Measurements from ENCODE around the gene EXOG.

Gene EXOG

GRCh38 chr3:38551026-38551832, 55.1 kb downstream of the EXOG start:
- H3K4me2 ChIP-seq (ENCODE audit: low read length) = no peak overlapping the region
- H3K4me1 ChIP-seq (ENCODE audit: control insufficient read depth, low read length) = no peaks in the 10 kb centered on the region; the same call in 1 of the 2 replicates
- H3K9me3 ChIP-seq (ENCODE audit: control insufficient read depth, insufficient read depth, low read length) = no peaks in the 10 kb centered on the region
- H3K27ac ChIP-seq (ENCODE audit: low read depth, low read length) = no peak overlapping the region
- H4K20me1 ChIP-seq (ENCODE audit: control insufficient read depth, insufficient read depth, low read depth, low read length) = no peaks in the 10 kb centered on the region
- H3K36me3 ChIP-seq (ENCODE audit: control insufficient read depth, low read length) = no peaks in the 10 kb centered on the region
- no peaks in the 10 kb centered on the region for H3K9me2 ChIP-seq (replicated peaks; ENCODE audit: control insufficient read depth, low read length)
- H3K4me3 ChIP-seq (ENCODE audit: low read length) = no peak overlapping the region
- TF ChIP-seq CTCF (IDR thresholded peaks at IDR 0.05; ENCODE audit: low read depth, low read length, poor library complexity, severe bottlenecking) = no peak
- no peak for TF ChIP-seq EZH2phosphoT487 (IDR thresholded peaks at IDR 0.05; ENCODE audit: borderline replicate concordance, low read length)
- no peaks in the 10 kb centered on the region for H3F3A ChIP-seq (ENCODE audit: control insufficient read depth, insufficient read depth)
- H3K79me2 ChIP-seq (ENCODE audit: control insufficient read depth, low read length) = no peaks in the 10 kb centered on the region
- H3K27me3 ChIP-seq (ENCODE audit: control insufficient read depth, low read length) = no peaks in the 10 kb centered on the region

GRCh38 chr3:38552364-38552763, 56.2 kb downstream of the EXOG start:
- Histone ChIP-seq H3K79me2 (ENCODE audit: control insufficient read depth, low read length) (no peaks in the 10 kb centered on the region), H3K4me2 (ENCODE audit: low read length) (no peak overlapping the region), H3K9me3 (ENCODE audit: control insufficient read depth, insufficient read depth, low read length) (no peaks in the 10 kb centered on the region), H3K9me2 (replicated peaks; ENCODE audit: control insufficient read depth, low read length) (no peaks in the 10 kb centered on the region), H3K27ac (ENCODE audit: low read depth, low read length) (no peak overlapping the region), H3K36me3 (ENCODE audit: control insufficient read depth, low read length) (no peaks in the 10 kb centered on the region), H3F3A (ENCODE audit: control insufficient read depth, insufficient read depth) (no peaks in the 10 kb centered on the region), H3K4me3 (ENCODE audit: low read length) (no peak overlapping the region), H3K27me3 (ENCODE audit: control insufficient read depth, low read length) (no peaks in the 10 kb centered on the region), H4K20me1 (ENCODE audit: control insufficient read depth, insufficient read depth, low read depth, low read length) (no peaks in the 10 kb centered on the region), H3K4me1 (ENCODE audit: control insufficient read depth, low read length) (no peaks in the 10 kb centered on the region; the same call in 1 of the 2 replicates)
- TF ChIP-seq EZH2phosphoT487 (IDR thresholded peaks at IDR 0.05; ENCODE audit: borderline replicate concordance, low read length) = no peak
- no peak for TF ChIP-seq CTCF (IDR thresholded peaks at IDR 0.05; ENCODE audit: low read depth, low read length, poor library complexity, severe bottlenecking)

- no peaks in the 10 kb centered on the region for H3K36me3 ChIP-seq (ENCODE audit: control insufficient read depth, low read length)
- no peak for TF ChIP-seq EZH2phosphoT487 (IDR thresholded peaks at IDR 0.05; ENCODE audit: borderline replicate concordance, low read length)
- no peak for TF ChIP-seq CTCF (IDR thresholded peaks at IDR 0.05; ENCODE audit: low read depth, low read length, poor library complexity, severe bottlenecking)
- no peaks in the 10 kb centered on the region for H4K20me1 ChIP-seq (ENCODE audit: control insufficient read depth, insufficient read depth, low read depth, low read length)
- no peak overlapping the region for H3K4me2 ChIP-seq (ENCODE audit: low read length)
- H3K27ac ChIP-seq (ENCODE audit: low read depth, low read length) = no peak overlapping the region
- H3K27me3 ChIP-seq (ENCODE audit: control insufficient read depth, low read length) = no peaks in the 10 kb centered on the region
- no peaks in the 10 kb centered on the region for H3K9me3 ChIP-seq (ENCODE audit: control insufficient read depth, insufficient read depth, low read length)
- no peaks in the 10 kb centered on the region for H3K9me2 ChIP-seq (replicated peaks; ENCODE audit: control insufficient read depth, low read length)
- no peak overlapping the region for H3K4me3 ChIP-seq (ENCODE audit: low read length)
- no peaks in the 10 kb centered on the region for H3K79me2 ChIP-seq (ENCODE audit: control insufficient read depth, low read length)
- H3F3A ChIP-seq (ENCODE audit: control insufficient read depth, insufficient read depth) = no peaks in the 10 kb centered on the region
- H3K4me1 ChIP-seq (ENCODE audit: control insufficient read depth, low read length) = no peaks in the 10 kb centered on the region; the same call in 1 of the 2 replicates
These were observed 56.9 kb downstream of the EXOG start for GRCh38 chr3:38553071-38553470.

Data from DOHH2 (cell line).